ENCODE data around the gene SLC16A13. TPM values are rescaled to one million over a fixed set of nuclear protein-coding genes. Genes with fewer than 3 reads are reported as not detected.
"Not testable (repeated sequence)": the region's sequence is repeated elsewhere in the genome, so short reads cannot be mapped to it uniquely, and the experiment has no call there.

The SLC16A13 gene
- total and polyA plus RNA-seq, 2 donors (not counting 1 experiment from before 2014, with no cell fraction given), result 7.4 to 21.9 TPM

- no peak overlapping the region for H2AFZ ChIP-seq (ENCODE audit: insufficient read depth, low read depth, low read length, poor library complexity, severe bottlenecking)
Measured at GRCh38 chr17:7084088-7084487, 48.3 kb downstream of the SLC16A13 start.

GRCh38 chr17:7088442-7088841 lies 52.6 kb downstream of the SLC16A13 start:
- H3K27ac ChIP-seq (ENCODE audit: low read length in 2 of 2); H4K20me1 ChIP-seq (ENCODE audit: control insufficient read depth, insufficient read depth, low read length, poor library complexity, severe bottlenecking); POLR2A ChIA-PET; H3K4me1 ChIP-seq (ENCODE audit: control insufficient read depth in 2 of 2, insufficient read depth in 2 of 2, low read length in 2 of 2); H3K4me2 ChIP-seq (replicated peaks; ENCODE audit: low read depth, low read length, poor library complexity, severe bottlenecking); H3K9ac ChIP-seq (ENCODE audit: low read length); H3K36me3 ChIP-seq (replicated peaks in 1 of 2; ENCODE audit: control extremely low read depth in 1 of 2, control insufficient read depth in 1 of 2, extremely low read depth in 1 of 2, insufficient read depth in 2 of 2, low read length in 1 of 2); DNase-seq; H3K9me3 ChIP-seq (ENCODE audit: control extremely low read depth in 1 of 3, control insufficient read depth in 2 of 3, insufficient read depth in 1 of 3, low read length in 2 of 3); CTCF ChIA-PET; H3K4me1 Mint-ChIP-seq; H3K79me2 ChIP-seq (ENCODE audit: control insufficient read depth, insufficient read depth, low read length); H3K4me3 ChIP-seq (ENCODE audit: control extremely low read depth in 1 of 5, extremely low read depth in 1 of 5, insufficient read depth in 1 of 5, low read depth in 2 of 5, low read length in 4 of 5); intact Hi-C loops (cut with micrococcal nuclease); H3K4me3 Mint-ChIP-seq; H3K27ac Mint-ChIP-seq; ATAC-seq (ENCODE audit: low read depth); H2AFZ ChIP-seq (ENCODE audit: insufficient read depth, low read depth, low read length, poor library complexity, severe bottlenecking); H3K9me3 Mint-ChIP-seq (ENCODE audit: insufficient read depth): not testable (repeated sequence)
- peaks cover 0 to 14% (median 4%) of the 10 kb centered on the region in 4 experiments for H3K27me3 ChIP-seq (replicated peaks in 1 of 4; ENCODE audit: control extremely low read depth in 1 of 4, control insufficient read depth in 3 of 4, insufficient read depth in 4 of 4, low read length in 3 of 4)
- peaks cover 34% of the 10 kb centered on the region for H3K27me3 Mint-ChIP-seq
- 94% methylated on average over 3 of the region's 4 CpGs for WGBS (ENCODE audit: insufficient coverage)

More at GRCh38 chr17:7084088-7084487, 48.3 kb downstream of the SLC16A13 start:
- ATAC-seq (ENCODE audit: low read depth) (no peak), DNase-seq (no peak)
- Histone ChIP-seq H3K79me2 (ENCODE audit: control insufficient read depth, insufficient read depth, low read length) (no peaks in the 10 kb centered on the region), H3K4me2 (replicated peaks; ENCODE audit: low read depth, low read length, poor library complexity, severe bottlenecking) (no peak overlapping the region), H4K20me1 (ENCODE audit: control insufficient read depth, insufficient read depth, low read length, poor library complexity, severe bottlenecking) (no peaks in the 10 kb centered on the region), H3K27ac (ENCODE audit: low read length in 2 of 2) (no peak overlapping the region), H3K36me3 (replicated peaks in 1 of 2; ENCODE audit: control extremely low read depth in 1 of 2, control insufficient read depth in 1 of 2, extremely low read depth in 1 of 2, insufficient read depth in 2 of 2, low read length in 1 of 2) (no peaks in the 10 kb centered on the region), H3K9me3 (ENCODE audit: control extremely low read depth in 1 of 3, control insufficient read depth in 2 of 3, insufficient read depth in 1 of 3, low read length in 2 of 3) (peaks cover 0 to 4% (median 0%) of the 10 kb centered on the region in 3 donors), H3K27me3 (replicated peaks in 1 of 4; ENCODE audit: control extremely low read depth in 1 of 4, control insufficient read depth in 3 of 4, insufficient read depth in 4 of 4, low read length in 3 of 4) (peaks cover 0 to 17% (median 4%) of the 10 kb centered on the region in 4 experiments), H3K4me1 (ENCODE audit: control insufficient read depth in 2 of 2, insufficient read depth in 2 of 2, low read length in 2 of 2) (peaks cover 10 to 17% of the 10 kb centered on the region in 2 donors), H3K9ac (ENCODE audit: low read length) (no peak overlapping the region), H3K4me3 (ENCODE audit: control extremely low read depth in 1 of 5, extremely low read depth in 1 of 5, insufficient read depth in 1 of 5, low read depth in 2 of 5, low read length in 4 of 5) (no peak overlapping the region)
- POLR2A ChIA-PET, result no interaction called here
- intact Hi-C loops (cut with micrococcal nuclease), result no loop called here
- 8% methylated on average over 4 of the region's 7 CpGs for WGBS (ENCODE audit: insufficient coverage)
- Mint-ChIP-seq H3K4me3 (no peak overlapping the region), H3K9me3 (ENCODE audit: insufficient read depth) (no peaks in the 10 kb centered on the region), H3K27me3 (peaks cover 40% of the 10 kb centered on the region), H3K4me1 (peaks cover 23% of the 10 kb centered on the region), H3K27ac (no peak overlapping the region)
- TF ChIP-seq CTCF (IDR thresholded peaks at IDR 0.05), result no peak
- TF ChIP-seq EZH2 (IDR thresholded peaks at IDR 0.05; ENCODE audit: borderline replicate concordance, insufficient read depth, low read depth, low read length, poor library complexity, severe bottlenecking), result no peak
- CTCF ChIA-PET, result interaction anchor here (1.0 kb wide), 1 partner anchor 18 kb away, joined by 3 read pairs; no protein-coding TSS in a partner anchor

- DNase-seq; POLR2A ChIA-PET; intact Hi-C loops (cut with micrococcal nuclease): not testable (repeated sequence)
Measured at GRCh38 chr17:7089570-7089969, 53.8 kb downstream of the SLC16A13 start.

More at GRCh38 chr17:7089570-7089969, 53.8 kb downstream of the SLC16A13 start:
- H3K36me3 ChIP-seq (replicated peaks in 1 of 2; ENCODE audit: control extremely low read depth in 1 of 2, control insufficient read depth in 1 of 2, extremely low read depth in 1 of 2, insufficient read depth in 2 of 2, low read length in 1 of 2); H3K9ac ChIP-seq (ENCODE audit: low read length); H4K20me1 ChIP-seq (ENCODE audit: control insufficient read depth, insufficient read depth, low read length, poor library complexity, severe bottlenecking); CTCF ChIA-PET; H3K9me3 Mint-ChIP-seq (ENCODE audit: insufficient read depth); H2AFZ ChIP-seq (ENCODE audit: insufficient read depth, low read depth, low read length, poor library complexity, severe bottlenecking); H3K4me3 ChIP-seq (ENCODE audit: control extremely low read depth in 1 of 5, extremely low read depth in 1 of 5, insufficient read depth in 1 of 5, low read depth in 2 of 5, low read length in 4 of 5); ATAC-seq (ENCODE audit: low read depth); H3K4me3 Mint-ChIP-seq; H3K79me2 ChIP-seq (ENCODE audit: control insufficient read depth, insufficient read depth, low read length); H3K27ac Mint-ChIP-seq; H3K4me2 ChIP-seq (replicated peaks; ENCODE audit: low read depth, low read length, poor library complexity, severe bottlenecking); H3K27ac ChIP-seq (ENCODE audit: low read length in 2 of 2); H3K9me3 ChIP-seq (ENCODE audit: control extremely low read depth in 1 of 3, control insufficient read depth in 2 of 3, insufficient read depth in 1 of 3, low read length in 2 of 3): not testable (repeated sequence)
- Histone ChIP-seq H3K27me3 (replicated peaks in 1 of 4; ENCODE audit: control extremely low read depth in 1 of 4, control insufficient read depth in 3 of 4, insufficient read depth in 4 of 4, low read length in 3 of 4) (peaks cover 0 to 14% (median 0%) of the 10 kb centered on the region in 4 experiments), H3K4me1 (ENCODE audit: control insufficient read depth in 2 of 2, insufficient read depth in 2 of 2, low read length in 2 of 2) (peaks cover 8 to 14% of the 10 kb centered on the region in 2 donors)
- Mint-ChIP-seq H3K4me1 (peaks cover 13% of the 10 kb centered on the region), H3K27me3 (peaks cover 25% of the 10 kb centered on the region)
- 96% methylated on average over 5 of the region's 6 CpGs for WGBS (ENCODE audit: insufficient coverage)

Measured in B cell (primary cell).